Keratinocyte (primary cell): Measurements from ENCODE around the gene TRMT2B.

Experiments
- EZH2 ChIP-seq: IDR thresholded peaks from one replicate; pipeline ENCODE4 v1.6.1; 2012; ENCODE audit warnings: inconsistent platforms, mild to moderate bottlenecking, low read length, moderate library complexity
- TF ChIP-seq, protein P1 (sequence below), 3 experiments: IDR thresholded peaks in 1 of 3; conservative IDR thresholded peaks in 1 of 3; optimal IDR thresholded peaks in 1 of 3; 2 replicates in 2 of 3; 3 replicates in 1 of 3; pipeline versions ENCODE3 to v1.5.1; 2011; ENCODE audit warnings: low read length in 3 of 3, mild to moderate bottlenecking in 3 of 3, moderate library complexity in 2 of 3, control low read depth in 1 of 3, inconsistent platforms in 1 of 3; ENCODE audit not compliant: insufficient read depth in 2 of 3; ENCODE audit errors: extremely low read depth in 1 of 3

DNA sequence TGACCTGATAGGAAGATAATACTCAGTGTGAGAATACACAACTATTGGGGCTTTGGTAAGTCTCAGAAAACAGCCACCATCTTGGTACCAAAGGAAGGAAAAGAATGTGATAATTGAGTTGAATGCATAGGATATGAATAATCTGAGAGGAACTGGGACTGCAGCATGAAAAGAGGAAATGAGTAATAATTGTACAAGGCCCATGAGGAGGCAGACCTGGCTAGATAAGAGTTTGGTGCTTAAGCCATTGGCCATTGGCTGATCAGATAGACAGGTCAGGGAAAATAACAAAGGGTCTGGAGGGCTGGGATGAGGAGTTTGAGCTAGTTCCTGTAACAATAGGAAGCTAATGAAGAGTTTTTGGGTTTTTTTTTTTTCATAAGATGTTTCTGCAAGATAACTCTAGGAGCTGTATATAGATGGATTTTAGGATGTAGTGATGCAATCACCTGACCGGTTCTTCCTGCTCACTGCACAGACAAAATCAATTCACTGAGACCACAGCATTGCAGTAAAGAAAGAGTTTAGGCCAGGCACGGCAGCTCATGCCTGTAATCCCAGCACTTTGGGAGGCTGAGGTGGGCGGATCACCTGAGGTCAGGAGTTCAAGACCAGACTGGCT, 5.3 kb upstream of the TRMT2B start:
- TF ChIP-seq, protein P1, sequence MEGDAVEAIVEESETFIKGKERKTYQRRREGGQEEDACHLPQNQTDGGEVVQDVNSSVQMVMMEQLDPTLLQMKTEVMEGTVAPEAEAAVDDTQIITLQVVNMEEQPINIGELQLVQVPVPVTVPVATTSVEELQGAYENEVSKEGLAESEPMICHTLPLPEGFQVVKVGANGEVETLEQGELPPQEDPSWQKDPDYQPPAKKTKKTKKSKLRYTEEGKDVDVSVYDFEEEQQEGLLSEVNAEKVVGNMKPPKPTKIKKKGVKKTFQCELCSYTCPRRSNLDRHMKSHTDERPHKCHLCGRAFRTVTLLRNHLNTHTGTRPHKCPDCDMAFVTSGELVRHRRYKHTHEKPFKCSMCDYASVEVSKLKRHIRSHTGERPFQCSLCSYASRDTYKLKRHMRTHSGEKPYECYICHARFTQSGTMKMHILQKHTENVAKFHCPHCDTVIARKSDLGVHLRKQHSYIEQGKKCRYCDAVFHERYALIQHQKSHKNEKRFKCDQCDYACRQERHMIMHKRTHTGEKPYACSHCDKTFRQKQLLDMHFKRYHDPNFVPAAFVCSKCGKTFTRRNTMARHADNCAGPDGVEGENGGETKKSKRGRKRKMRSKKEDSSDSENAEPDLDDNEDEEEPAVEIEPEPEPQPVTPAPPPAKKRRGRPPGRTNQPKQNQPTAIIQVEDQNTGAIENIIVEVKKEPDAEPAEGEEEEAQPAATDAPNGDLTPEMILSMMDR (optimal IDR thresholded peaks at IDR 0.05 in 1 of 3, IDR thresholded peaks at IDR 0.05 in 1 of 3, conservative IDR thresholded peaks at IDR 0.05 in 1 of 3; ENCODE audit: extremely low read depth in 1 of 3, insufficient read depth in 2 of 3, low read length in 3 of 3): no peak
- TF ChIP-seq EZH2: no peak
